ENCODE data around the gene RNF167.

GRCh38 chr17:4950746-4951204, 10.7 kb downstream of the RNF167 start, which contains the start of gene ENO3:
- TF ChIP-seq POLR2A (IDR thresholded peaks at IDR 0.05) = no peak
- TF ChIP-seq CTCF (IDR thresholded peaks at IDR 0.05) = no peak
